ENCODE measurements around the gene ADGRF4. TPM values are rescaled to one million over a fixed set of nuclear protein-coding genes. Genes with fewer than 3 reads are reported as not detected.

ADGRF4 gene
- total and polyA plus RNA-seq, 9 of the 15 experiments (the other 6 are each of a cell fraction or from before 2014, with no cell fraction given) = not detected

DNA sequence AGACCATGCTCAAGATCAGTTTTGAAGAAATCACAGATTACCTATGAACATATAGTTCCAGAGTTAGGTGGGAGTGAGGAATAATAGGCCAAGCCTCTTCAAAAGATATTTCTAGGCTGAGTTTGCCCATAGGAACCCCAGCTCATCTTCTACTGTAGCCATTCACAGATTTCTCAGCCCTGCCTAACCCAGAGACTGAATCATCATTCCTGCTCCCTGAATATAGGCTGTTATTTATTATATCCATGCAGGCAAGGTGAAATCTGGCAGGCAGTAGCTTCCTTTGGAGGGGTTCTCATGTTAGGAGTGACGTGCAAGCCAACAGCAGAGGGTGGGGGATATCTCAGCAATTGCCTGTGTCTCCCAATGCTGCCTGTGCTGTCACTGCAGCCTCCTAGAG lies 25.6 kb upstream of the ADGRF4 start:
- Histone ChIP-seq H2AFZ (ENCODE audit: low read depth, low read length) (no peak overlapping the region), H3K4me2 (ENCODE audit: insufficient read depth, low read length) (no peak overlapping the region), H3K36me3 (ENCODE audit: control insufficient read depth, insufficient read depth, low read length) (no peaks in the 10 kb centered on the region), H3K9ac (ENCODE audit: insufficient read depth in 1 of 2, low read depth in 2 of 2, low read length in 2 of 2) (no peak overlapping the region), H3K4me1 (replicated peaks in 1 of 2; ENCODE audit: control insufficient read depth in 2 of 2, insufficient read depth in 2 of 2, low read length in 2 of 2) (no peaks in the 10 kb centered on the region), H4K20me1 (replicated peaks; ENCODE audit: control insufficient read depth, insufficient read depth, low read length) (no peaks in the 10 kb centered on the region), H3K9me1 (ENCODE audit: control insufficient read depth, insufficient read depth, low read length) (no peaks in the 10 kb centered on the region), H3K79me2 (ENCODE audit: control insufficient read depth, insufficient read depth, low read length) (no peaks in the 10 kb centered on the region), H3K27me3 (ENCODE audit: control insufficient read depth in 2 of 2, insufficient read depth in 2 of 2, low read length in 2 of 2) (no peaks in the 10 kb centered on the region; a peak in 2 of 5 replicates), H3K9me3 (replicated peaks; ENCODE audit: control insufficient read depth, insufficient read depth, low read depth, low read length) (no peaks in the 10 kb centered on the region), H3K27ac (ENCODE audit: extremely low read depth, low read depth, low read length) (no peak overlapping the region), H3K4me3 (no peak overlapping the region)
- in situ Hi-C loops (cut with MboI) = no loop called here
- DNase-seq (ENCODE audit: extremely low read depth in 1 of 4, low spot score in 3 of 4) (no peak), ATAC-seq (no peak), FAIRE-seq (no peak)
- no TSS peak for BruUV-seq (replicated peaks)
- POLR2A ChIA-PET = interaction anchor here (1.6 kb wide), 1 partner anchor 10 kb away, joined by 3 read pairs; no protein-coding TSS in a partner anchor
- intact Hi-C loops (cut with micrococcal nuclease) = no loop called here
- TF ChIP-seq SETDB1 (IDR thresholded peaks at IDR 0.05; ENCODE audit: low read length) (no peak), ZNF830 (CRISPR knock-in tag; IDR thresholded peaks at IDR 0.05) (no peak)
- 0% methylated on average over 1 of the region's 1 CpG for WGBS (ENCODE audit: insufficient coverage, low coverage, missing lambda C conversion rate)
- CTCF ChIA-PET (ENCODE audit: low intra/inter-chr PET ratio) = interaction anchor here (0.6 kb wide), 1 partner anchor 38 kb away, joined by 3 read pairs; no protein-coding TSS in a partner anchor

- Histone ChIP-seq H3K9ac (ENCODE audit: insufficient read depth in 1 of 2, low read depth in 2 of 2, low read length in 2 of 2) (no peak overlapping the region), H3K4me3 (no peak overlapping the region), H3K4me1 (replicated peaks in 1 of 2; ENCODE audit: control insufficient read depth in 2 of 2, insufficient read depth in 2 of 2, low read length in 2 of 2) (no peaks in the 10 kb centered on the region), H3K36me3 (ENCODE audit: control insufficient read depth, insufficient read depth, low read length) (no peaks in the 10 kb centered on the region), H3K79me2 (ENCODE audit: control insufficient read depth, insufficient read depth, low read length) (no peaks in the 10 kb centered on the region), H4K20me1 (replicated peaks; ENCODE audit: control insufficient read depth, insufficient read depth, low read length) (no peaks in the 10 kb centered on the region), H3K9me3 (replicated peaks; ENCODE audit: control insufficient read depth, insufficient read depth, low read depth, low read length) (no peaks in the 10 kb centered on the region), H3K27ac (ENCODE audit: extremely low read depth, low read depth, low read length) (no peak overlapping the region), H3K27me3 (ENCODE audit: control insufficient read depth in 2 of 2, insufficient read depth in 2 of 2, low read length in 2 of 2) (0 out of 5 replicates have a peak, but pooled peaks cover 0 to 7% of the 10 kb centered on the region in 2 experiments), H3K4me2 (ENCODE audit: insufficient read depth, low read length) (no peak overlapping the region), H3K9me1 (ENCODE audit: control insufficient read depth, insufficient read depth, low read length) (no peaks in the 10 kb centered on the region), H2AFZ (ENCODE audit: low read depth, low read length) (no peak overlapping the region)
- ATAC-seq (no peak), FAIRE-seq (no peak), DNase-seq (ENCODE audit: extremely low read depth in 1 of 4, low spot score in 3 of 4) (no peak)
- POLR2A ChIA-PET = interaction anchor here (0.6 kb wide), 1 partner anchor 951 kb away, joined by 5 read pairs; no protein-coding TSS in a partner anchor
- CTCF ChIA-PET (ENCODE audit: low intra/inter-chr PET ratio) = no interaction called here
- no TSS peak for BruUV-seq (replicated peaks)
- intact Hi-C loops (cut with micrococcal nuclease) (no loop called here), in situ Hi-C loops (cut with MboI) (no loop called here)
- 0% methylated on average over 3 of the region's 3 CpGs for WGBS (ENCODE audit: insufficient coverage, low coverage, missing lambda C conversion rate)
- no peak for TF ChIP-seq ZC3H11A (IDR thresholded peaks at IDR 0.05; ENCODE audit: low read depth, low read length)
- TF ChIP-seq SRF (CRISPR knock-in tag; IDR thresholded peaks at IDR 0.05) = no peak
- TF ChIP-seq TARDBP (IDR thresholded peaks at IDR 0.05) = no peak
- TF ChIP-seq ZNF589 (CRISPR knock-in tag; IDR thresholded peaks at IDR 0.05; ENCODE audit: low read depth) = no peak
- TF ChIP-seq, protein P1, sequence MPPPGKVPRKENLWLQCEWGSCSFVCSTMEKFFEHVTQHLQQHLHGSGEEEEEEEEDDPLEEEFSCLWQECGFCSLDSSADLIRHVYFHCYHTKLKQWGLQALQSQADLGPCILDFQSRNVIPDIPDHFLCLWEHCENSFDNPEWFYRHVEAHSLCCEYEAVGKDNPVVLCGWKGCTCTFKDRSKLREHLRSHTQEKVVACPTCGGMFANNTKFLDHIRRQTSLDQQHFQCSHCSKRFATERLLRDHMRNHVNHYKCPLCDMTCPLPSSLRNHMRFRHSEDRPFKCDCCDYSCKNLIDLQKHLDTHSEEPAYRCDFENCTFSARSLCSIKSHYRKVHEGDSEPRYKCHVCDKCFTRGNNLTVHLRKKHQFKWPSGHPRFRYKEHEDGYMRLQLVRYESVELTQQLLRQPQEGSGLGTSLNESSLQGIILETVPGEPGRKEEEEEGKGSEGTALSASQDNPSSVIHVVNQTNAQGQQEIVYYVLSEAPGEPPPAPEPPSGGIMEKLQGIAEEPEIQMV (tag; conservative IDR thresholded peaks at IDR 0.05; ENCODE audit: low read depth) = no peak
- no peak for TF ChIP-seq KDM2B (CRISPR knock-in tag; IDR thresholded peaks at IDR 0.05)
- TF ChIP-seq TAF7 (tag; IDR thresholded peaks at IDR 0.05) = no peak
- TF ChIP-seq GATAD2A (IDR thresholded peaks at IDR 0.05) = no peak
- TF ChIP-seq CBFB (CRISPR knock-in tag; IDR thresholded peaks at IDR 0.05) = no peak
- TF ChIP-seq, protein P2, sequence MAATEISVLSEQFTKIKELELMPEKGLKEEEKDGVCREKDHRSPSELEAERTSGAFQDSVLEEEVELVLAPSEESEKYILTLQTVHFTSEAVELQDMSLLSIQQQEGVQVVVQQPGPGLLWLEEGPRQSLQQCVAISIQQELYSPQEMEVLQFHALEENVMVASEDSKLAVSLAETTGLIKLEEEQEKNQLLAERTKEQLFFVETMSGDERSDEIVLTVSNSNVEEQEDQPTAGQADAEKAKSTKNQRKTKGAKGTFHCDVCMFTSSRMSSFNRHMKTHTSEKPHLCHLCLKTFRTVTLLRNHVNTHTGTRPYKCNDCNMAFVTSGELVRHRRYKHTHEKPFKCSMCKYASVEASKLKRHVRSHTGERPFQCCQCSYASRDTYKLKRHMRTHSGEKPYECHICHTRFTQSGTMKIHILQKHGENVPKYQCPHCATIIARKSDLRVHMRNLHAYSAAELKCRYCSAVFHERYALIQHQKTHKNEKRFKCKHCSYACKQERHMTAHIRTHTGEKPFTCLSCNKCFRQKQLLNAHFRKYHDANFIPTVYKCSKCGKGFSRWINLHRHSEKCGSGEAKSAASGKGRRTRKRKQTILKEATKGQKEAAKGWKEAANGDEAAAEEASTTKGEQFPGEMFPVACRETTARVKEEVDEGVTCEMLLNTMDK (IDR thresholded peaks at IDR 0.05; ENCODE audit: borderline replicate concordance, insufficient read depth, low read depth, low read length, poor library complexity, severe bottlenecking) = no peak
Measured at GRCh38 chr6:47674673-47675072, 23.7 kb upstream of the ADGRF4 start.

Data from K562 (cell line).